Measurements from ENCODE around the gene EYS. TPM values are rescaled to one million over a fixed set of nuclear protein-coding genes. Genes with fewer than 3 reads are reported as not detected.

EYS gene
- total and polyA plus RNA-seq, 2 of the 13 experiments (the other 11 are each of a cell fraction or from before 2014, with no cell fraction given): 0.04 to 0.07 TPM

DNA sequence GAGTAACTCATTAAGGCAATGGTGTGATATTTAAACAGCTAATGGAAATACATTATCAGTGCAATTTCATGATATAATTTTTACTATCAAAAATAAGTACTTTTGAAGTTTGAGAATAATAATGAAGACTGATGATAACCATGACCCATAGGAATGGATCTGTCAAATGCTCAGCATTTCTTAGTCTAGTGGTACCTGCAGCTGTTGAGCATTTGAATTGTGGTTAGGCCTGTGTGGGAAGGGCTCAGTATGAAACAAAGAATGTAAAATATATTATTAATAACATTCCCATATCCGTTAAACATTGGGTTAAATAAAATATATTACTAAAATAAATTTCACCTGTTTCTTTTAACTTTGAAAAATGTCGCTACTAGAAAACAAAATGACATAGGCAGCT, 1898.5 kb downstream of the EYS start:
- TF ChIP-seq ZNF230 (CRISPR knock-in tag; IDR thresholded peaks at IDR 0.05) (no peak), JUN (CRISPR knock-in tag; IDR thresholded peaks at IDR 0.05) (no peak), FOSL2 (CRISPR knock-in tag; IDR thresholded peaks at IDR 0.05) (no peak), SNAPC2 (CRISPR knock-in tag; IDR thresholded peaks at IDR 0.05) (no peak), GPN1 (CRISPR knock-in tag; IDR thresholded peaks at IDR 0.05; ENCODE audit: borderline replicate concordance) (no peak), GATA4 (IDR thresholded peaks at IDR 0.05; ENCODE audit: borderline replicate concordance, low read depth) (no peak), ZFP1 (CRISPR knock-in tag; IDR thresholded peaks at IDR 0.05) (no peak), FIP1L1 (IDR thresholded peaks at IDR 0.05; ENCODE audit: borderline replicate concordance, insufficient read depth, low read depth, low read length) (no peak), NAIF1 (CRISPR knock-in tag; IDR thresholded peaks at IDR 0.05; ENCODE audit: borderline replicate concordance) (no peak), HNRNPH1 (optimal IDR thresholded peaks at IDR 0.05; ENCODE audit: low read depth, low read length) (no peak)
- TF ChIP-seq, protein P1, sequence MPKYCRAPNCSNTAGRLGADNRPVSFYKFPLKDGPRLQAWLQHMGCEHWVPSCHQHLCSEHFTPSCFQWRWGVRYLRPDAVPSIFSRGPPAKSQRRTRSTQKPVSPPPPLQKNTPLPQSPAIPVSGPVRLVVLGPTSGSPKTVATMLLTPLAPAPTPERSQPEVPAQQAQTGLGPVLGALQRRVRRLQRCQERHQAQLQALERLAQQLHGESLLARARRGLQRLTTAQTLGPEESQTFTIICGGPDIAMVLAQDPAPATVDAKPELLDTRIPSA (CRISPR knock-in tag; IDR thresholded peaks at IDR 0.05; ENCODE audit: borderline replicate concordance): no peak
- CTCF ChIA-PET (ENCODE audit: low intra/inter-chr PET ratio, low total read pairs): no interaction called here
- POLR2A ChIA-PET: no interaction called here
- FAIRE-seq: no peak
- ATAC-seq: no peak
- H2AFZ ChIP-seq (ENCODE audit: low read length): no peak overlapping the region
- WGBS (ENCODE audit: low lambda C conversion rate): 65% methylated on average over 2 of the region's 2 CpGs
- H4K20me1 ChIP-seq (ENCODE audit: insufficient read depth, low read length): no peaks in the 10 kb centered on the region
- H3K4me2 ChIP-seq (ENCODE audit: low read depth, low read length): no peak overlapping the region
- H3K4me1 ChIP-seq (ENCODE audit: insufficient read depth, low read length): peaks cover 36% of the 10 kb centered on the region
- no peak overlapping the region for H3K27ac ChIP-seq (ENCODE audit: extremely low read length, insufficient read depth, low read length)
- H3K4me3 ChIP-seq (replicated peaks in 1 of 3; ENCODE audit: insufficient read depth in 1 of 3, low read depth in 2 of 3, low read length in 3 of 3): no peak overlapping the region
- intact Hi-C loops (cut with micrococcal nuclease; ENCODE audit: unreplicated experiment): no loop called here
- no peaks in the 10 kb centered on the region for H3K27me3 ChIP-seq (ENCODE audit: control insufficient read depth in 1 of 2, insufficient read depth in 2 of 2, low read length in 2 of 2)
- no TSS peak for BruUV-seq (replicated peaks)
- in situ Hi-C loops (cut with HindIII; ENCODE audit: extremely low pct_ligation_motif_present, low pct_unique_long_range_greater_than_20kb): loop anchor here (25.0 kb wide), 1 partner anchor 746 kb away; no protein-coding TSS in a partner anchor
- H3K79me2 ChIP-seq (ENCODE audit: insufficient read depth, low read length): no peaks in the 10 kb centered on the region
- DNase-seq (ENCODE audit: low spot score): no peak
- H3K36me3 ChIP-seq (replicated peaks in 1 of 2; ENCODE audit: control insufficient read depth in 1 of 2, insufficient read depth in 2 of 2, low read length in 2 of 2): no peaks in the 10 kb centered on the region
- H3K9me3 ChIP-seq (ENCODE audit: low read length): no peaks in the 10 kb centered on the region
- H3K9ac ChIP-seq (ENCODE audit: insufficient read depth, low read depth, low read length): no peak overlapping the region

Data from HepG2 (cell line).